ENCODE data around the gene MAPK12.
"Not testable (repeated sequence)": the region's sequence is repeated elsewhere in the genome, so short reads cannot be mapped to it uniquely, and the experiment has no call there.

The MAPK12 gene

DNA sequence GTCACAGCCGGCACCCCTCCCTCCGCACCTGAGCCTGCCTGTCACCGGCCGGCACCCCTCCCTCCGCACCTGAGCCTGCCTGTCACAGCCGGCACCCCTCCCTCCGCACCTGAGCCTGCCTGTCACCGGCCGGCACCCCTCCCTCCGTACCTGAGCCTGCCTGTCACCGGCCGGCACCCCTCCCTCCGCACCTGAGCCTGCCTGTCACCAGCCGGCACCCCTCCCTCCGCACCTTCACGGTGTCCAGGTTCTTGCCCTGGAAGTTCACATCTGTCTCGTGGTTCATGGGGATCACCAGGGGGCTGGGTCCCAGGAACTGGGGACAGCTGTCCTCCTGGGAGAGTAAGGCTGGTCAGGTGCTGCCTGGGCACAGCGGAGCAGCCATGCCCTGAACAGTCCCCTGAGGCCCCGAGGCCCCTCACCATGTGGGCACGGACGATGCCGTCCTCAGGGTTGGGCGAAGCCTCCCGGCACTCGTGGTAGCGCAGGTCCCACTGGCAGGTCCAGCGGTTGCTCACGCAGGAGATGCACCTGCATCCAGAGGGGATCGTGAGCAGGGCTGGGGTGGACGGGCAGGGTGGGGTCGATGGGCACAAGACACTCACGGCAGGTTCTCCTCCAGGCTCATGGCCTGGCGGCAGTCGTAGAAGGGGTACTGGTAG, 24.2 kb upstream of the MAPK12 start:
- Histone ChIP-seq H3K4me3 (no peak overlapping the region), H3K27ac (peak overlapping the region in 3 of 21 experiments; percentile 0 to 33 (median 4))

DNA sequence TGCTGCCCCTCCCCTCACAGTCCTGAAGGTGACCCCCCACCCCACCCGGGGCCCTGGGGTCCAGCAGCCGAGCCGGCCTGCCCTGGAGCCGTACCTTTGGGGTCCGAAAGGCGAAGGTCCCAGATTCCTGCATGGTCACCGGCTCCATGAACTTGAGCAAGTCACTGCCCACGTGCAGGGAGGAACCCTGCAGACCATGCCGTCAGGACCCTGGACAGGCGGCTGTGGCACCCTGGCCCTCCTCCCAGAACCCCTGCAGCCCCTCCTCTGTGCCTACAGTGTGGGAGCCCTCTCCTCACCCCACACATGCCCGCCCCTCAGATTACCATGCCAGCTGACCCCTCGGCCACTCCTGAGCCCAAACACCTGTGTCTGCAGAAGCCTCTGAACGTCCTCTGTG, 23.0 kb upstream of the MAPK12 start:
- H3K27ac ChIP-seq: peak overlapping the region in 1 of 21 experiments; percentile 2

DNA sequence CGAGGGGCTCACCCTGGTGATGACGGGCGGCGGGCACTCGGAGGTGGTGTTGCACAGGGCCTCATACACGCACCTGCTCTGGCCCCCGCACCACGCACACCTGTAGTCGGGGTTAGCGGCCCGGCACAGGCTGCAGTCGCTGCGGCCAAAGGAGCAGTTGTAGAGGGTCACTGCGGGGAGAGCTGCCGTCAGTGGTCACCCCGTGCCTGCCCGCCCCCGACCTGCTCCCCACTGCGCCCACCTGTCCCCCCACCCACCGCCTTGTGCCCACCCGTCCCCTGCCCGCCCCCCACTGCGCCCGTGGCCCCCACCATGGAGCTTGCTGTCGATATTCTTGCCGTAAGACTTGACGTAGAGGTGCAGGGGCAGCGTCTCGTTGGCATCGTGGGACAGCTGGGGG, 22.3 kb upstream of the MAPK12 start:
- Histone ChIP-seq H3K27ac (peak overlapping the region in 1 of 21 experiments; percentile 32), H3K4me3 (no peak overlapping the region)

More for the DNA sequence above, 23.0 kb upstream of the MAPK12 start:
- no peak overlapping the region for H3K4me3 ChIP-seq

DNA sequence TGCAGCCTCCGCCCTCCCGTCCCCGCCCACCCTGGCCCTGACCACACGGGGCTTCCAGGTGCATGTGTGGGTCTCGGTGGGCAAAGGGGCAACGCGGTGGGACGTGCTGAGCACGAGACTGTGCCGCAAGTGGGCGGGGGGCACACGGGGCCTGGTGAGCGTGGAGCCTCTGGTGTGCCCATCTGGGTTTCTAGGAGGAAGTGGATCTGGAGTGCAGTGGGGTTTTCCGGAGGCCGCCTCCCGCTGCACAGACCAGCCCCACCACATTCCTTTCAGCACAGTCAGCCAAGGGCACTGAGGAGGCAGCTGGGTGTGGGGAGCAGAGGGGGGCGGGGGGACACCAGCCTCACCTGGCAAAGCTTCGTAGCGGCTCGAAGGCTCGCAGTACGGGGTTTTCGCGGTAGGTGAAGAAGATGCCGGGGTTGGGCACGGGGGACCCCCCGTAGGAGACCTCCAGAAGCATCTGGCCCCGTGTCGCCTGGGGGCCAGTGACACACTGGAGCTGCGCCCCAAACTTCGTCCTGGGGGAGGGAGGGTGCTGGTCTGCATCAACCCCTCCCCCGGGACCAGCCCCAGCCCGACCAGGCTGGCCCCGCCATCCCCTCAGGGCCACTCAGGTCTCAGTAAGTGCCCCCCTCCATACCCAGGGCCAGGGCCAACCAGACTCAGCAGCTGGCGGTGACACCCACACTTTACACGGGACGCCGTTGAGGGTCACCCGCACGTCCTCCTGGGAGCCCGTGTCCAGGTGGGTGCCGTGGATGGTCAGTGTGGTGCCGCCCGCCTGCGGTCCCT, 21.1 kb upstream of the MAPK12 start:
- H3K27ac ChIP-seq: peak overlapping the region in 20 of 21 experiments; percentile 22 to 81 (median 64)
- H3K4me3 ChIP-seq: peak overlapping the region in 1 of 7 experiments; percentile 18

DNA sequence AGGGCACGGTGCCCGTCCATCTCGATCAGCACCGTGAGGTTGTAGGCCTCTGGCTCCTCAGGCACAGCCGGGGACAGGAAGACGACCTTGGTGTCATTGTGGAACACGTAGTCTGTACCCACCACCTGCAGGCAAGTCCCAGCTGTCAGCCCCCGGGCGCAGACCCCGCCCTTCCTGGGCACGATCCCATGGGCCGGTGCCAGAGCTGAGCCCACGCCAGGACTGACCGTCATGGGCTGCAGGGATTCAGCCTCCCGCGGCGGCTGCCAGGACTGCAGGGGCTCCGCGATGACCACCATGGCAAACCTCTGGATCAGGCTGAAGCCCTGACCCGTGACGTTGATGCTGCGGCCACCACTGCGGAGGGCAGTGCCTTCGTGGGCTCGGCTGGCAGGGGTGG, 20.5 kb upstream of the MAPK12 start:
- Histone ChIP-seq H3K4me3 (peak overlapping the region in 1 of 7 experiments; percentile 18), H3K27ac (peak overlapping the region in 19 of 21 experiments; percentile 22 to 81 (median 65))

DNA sequence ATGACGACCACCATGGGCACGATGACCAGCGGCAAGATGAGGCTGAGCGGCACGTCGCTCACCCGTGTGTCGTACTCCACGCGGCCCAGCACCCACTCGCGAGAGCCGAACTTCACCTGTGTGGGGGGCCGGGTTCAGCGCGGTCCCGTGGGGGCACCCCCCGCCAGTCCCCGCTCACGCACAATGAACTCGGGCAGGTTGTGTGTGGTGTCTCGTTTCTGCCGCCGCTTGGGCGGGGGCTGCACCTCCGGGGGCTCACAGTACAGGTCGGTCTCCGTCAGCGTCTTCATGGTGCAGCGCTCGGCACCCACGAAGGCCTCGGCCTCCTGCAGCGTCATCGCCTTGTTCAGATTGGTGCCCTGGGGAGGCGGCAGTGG, 19.9 kb upstream of the MAPK12 start:
- H3K4me3 ChIP-seq: no peak overlapping the region
- H3K27ac ChIP-seq: peak overlapping the region in 6 of 21 experiments; percentile 65 to 81 (median 72)

DNA sequence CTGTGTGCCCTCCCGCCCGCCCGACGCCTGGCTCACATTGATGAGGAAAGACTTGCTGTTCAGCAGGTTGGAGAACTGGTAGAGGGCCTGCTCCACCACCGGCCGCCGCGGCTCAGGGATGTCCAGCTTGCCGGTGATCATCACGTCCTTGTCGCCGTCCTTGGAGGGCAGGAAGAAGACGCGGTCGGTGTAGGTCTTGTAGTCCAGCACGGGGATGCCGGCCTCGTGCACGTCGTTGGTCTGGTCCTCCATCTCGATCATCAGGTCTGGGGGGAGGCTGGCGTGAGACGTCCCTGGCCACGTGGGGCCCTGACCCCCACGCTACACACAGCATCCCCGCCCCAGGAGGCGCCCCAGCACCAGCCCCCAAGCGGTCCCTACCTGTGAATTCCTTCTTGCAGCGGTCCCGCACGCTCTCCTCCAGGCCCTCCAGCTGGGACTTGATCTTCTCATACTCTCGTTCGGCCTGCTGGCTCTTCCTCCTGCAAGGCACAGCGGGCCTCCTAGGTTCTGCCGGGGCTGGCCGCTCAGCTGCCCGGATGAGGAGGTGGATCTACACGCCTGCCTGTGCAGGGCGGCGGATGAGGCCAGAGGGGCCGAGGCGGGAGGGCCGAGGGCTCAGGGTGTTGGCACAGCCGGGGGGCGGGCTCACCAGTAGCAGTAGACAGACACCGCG, 19.4 kb upstream of the MAPK12 start:
- Histone ChIP-seq H3K4me3 (no peak overlapping the region), H3K27ac (peak overlapping the region in 1 of 21 experiments; percentile 72)

DNA sequence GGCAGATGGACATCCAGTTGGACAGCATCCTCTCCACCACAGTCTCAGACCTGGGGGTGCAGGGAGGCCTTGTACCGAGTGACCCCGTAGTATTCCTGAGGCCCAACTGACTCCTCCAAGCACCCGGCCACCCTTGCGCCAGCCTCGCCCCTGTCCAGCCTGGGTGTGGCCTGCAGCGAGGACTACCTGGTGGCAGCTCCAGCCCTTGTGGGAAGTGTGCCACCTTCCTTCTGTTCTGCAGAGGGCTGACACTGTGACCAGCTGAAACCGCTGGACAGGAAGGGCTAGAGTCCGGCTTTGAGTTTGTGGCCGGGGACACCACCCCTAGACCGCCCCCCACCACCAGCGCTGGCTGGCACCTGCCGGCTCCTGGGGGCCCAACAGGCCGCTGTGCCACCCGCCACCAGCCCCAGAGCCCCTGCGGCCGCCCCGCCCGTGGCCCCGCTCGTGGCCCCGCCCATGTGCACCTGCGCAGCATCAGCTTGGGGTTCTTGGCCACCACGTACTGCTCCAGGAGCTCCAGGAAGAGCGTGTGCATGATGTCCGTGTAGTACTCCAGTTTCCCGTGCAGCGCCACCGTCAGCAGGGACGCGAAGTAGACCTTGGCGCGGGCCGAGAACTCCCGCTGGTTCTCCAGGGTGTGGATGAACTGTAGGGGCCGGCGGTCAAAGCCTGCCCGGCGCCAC, 18.7 kb upstream of the MAPK12 start:
- Histone ChIP-seq H3K27ac (peak overlapping the region in 2 of 21 experiments; percentile 8 to 11), H3K4me3 (no peak overlapping the region)

DNA sequence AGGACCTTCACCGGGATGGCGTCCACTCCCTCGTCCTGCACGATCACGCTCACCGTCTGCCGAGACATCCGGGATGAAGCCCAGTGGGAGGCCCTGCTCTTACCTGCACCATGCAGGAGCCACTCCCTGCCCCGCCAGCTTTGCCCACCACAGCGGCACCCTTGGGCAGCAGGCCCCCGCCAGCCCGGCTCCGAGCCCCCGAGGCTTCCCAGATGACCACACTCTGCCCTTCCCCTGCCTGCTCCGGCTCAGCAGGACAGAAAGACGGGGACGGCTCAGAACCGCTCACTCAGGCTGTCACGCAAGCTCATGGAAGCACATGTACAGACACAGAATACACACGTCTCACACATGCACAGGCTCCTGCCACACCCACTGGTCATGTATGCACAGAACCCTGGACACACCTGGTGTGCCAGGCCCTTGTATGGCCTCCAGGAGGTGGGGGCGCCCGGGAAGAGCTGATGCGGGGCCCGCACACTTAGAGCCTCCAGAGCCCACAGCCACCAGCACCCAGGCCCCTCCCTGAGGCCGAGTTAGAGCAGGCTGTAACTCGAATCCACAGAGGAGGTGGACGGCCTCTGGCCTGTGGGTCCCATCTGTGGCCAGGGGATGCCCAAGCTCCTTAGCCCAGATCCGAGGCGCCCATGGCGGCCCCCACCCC, 17.6 kb upstream of the MAPK12 start:
- Histone ChIP-seq H3K4me3 (no peak overlapping the region), H3K27ac (peak overlapping the region in 2 of 21 experiments; percentile 8 to 11)

DNA sequence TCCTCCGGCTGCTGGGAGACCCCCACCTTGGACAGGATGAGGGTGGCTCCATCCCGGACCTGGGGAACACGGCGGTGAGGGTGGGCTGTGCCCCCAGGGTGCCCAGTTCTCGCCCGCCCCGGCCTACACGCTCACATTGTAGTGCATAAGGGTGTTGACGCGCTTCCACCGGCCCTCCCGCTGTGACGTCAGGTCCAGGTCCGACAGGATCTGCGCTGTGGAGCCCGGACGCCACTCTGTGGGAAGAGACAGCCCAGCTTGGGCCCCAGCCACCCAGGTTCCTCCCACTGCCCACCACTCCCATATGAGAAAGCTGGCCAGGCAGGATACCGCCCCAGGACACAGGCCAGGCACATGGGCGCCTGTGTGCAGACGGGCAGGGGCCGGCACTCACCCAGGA, 17.0 kb upstream of the MAPK12 start:
- Histone ChIP-seq H3K27ac (no peak overlapping the region), H3K4me3 (no peak overlapping the region)

DNA sequence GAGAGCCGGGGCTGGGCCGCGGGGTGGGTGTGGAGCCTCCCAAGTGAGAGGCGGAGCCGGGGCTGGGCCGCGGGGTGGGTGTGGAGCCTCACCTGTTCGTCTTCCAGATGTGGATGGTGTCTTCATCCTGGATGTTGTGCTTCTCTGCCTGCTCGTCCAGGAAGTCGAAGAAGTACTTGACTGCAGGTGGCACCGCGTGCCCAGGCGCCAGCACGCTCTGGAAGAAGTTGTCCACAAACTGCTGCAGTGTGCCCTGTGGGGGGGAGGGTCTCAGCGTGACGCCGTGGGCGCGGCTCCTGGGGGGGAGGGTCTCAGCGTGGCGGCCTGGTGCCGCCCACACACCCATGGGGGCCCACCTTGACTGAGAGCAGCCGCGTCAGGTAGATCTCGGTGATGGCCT, 16.3 kb upstream of the MAPK12 start:
- no peak overlapping the region for H3K4me3 ChIP-seq
- peak overlapping the region in 1 of 21 experiments; percentile 2 for H3K27ac ChIP-seq

DNA sequence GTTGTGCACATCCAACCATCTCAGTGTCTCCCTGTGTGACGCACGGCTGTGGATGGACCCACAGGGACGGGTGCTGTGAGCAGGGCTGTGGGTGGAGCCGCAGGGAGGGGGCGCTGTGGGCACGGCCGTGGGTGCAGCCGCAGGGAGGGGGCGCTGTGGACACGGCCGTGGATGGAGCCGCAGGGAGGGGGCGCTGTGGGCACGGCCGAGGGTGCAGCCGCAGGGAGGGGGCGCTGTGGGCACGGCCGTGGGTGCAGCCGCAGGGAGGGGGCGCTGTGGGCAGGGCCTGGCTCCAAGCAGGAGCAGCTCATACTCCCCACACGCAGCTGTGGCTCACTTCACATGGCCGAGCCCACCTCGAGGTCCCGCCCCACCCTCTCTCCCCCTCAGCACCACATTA, 14.7 kb upstream of the MAPK12 start:
- H3K4me3 ChIP-seq: no peak overlapping the region
- H3K27ac ChIP-seq: peak overlapping the region in 1 of 21 experiments; percentile 6

DNA sequence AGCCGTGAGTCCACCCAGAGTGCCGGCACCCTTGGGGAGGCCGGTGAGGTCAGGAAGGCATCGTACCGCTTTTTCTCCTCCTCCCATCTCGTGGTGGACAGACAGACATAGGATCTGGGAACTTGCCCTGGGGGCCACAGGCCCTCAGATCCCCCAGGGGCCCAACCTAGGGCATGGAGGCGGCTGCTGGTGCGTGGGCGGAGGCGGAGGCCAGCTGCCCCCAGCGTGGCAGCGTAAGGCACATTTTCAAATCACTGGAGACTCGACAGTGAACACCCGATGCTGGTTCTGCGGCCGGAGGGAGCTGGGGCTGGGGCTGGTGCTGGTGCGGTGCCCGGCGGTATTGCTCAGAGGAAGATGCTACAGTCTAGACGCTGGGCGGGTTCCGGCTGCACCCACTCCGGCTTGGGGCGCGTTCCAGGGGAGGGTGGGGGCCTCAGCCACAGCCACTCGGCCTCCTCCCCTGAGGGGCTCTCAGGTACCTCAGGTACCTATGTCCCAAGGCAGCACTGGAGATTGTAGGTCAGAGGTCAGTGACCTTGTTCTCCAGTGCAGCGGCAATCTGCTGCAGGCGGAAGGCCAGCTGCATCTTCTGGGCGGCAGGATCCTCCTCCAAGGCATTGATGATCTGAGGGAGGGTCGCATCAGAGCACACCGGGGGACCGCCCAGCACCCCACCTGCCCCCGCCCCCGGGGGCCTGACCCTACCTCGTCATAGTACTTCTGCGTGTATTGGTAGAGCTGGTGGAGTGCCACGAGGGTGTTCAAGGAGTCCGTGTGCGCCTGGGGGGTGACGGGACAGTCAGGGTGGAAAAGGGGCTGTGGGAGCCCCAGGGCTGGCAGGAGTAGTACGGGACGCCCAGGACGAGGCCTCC, 13.9 kb upstream of the MAPK12 start:
- Histone ChIP-seq H3K27ac (no peak overlapping the region), H3K4me3 (no peak overlapping the region)

DNA sequence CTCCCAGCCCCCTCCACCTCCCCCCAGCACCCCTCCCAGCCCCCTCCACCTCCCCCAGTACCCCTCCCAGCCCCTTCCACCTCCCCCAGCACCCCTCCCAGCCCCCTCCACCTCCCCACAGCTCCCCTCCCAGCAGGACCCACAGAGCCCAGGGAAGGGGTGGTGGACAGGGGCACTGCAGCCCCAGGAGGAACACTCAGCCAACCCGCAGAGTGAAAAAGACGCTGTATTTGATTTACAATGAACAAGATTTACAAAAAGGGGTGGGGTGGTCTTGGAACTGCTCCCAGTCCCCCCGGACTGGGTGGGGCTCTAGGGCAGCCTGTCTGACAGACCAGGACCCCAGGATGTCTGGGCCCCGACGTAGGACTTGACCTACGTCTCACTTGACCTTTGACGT, 13.3 kb upstream of the MAPK12 start:
- no peak overlapping the region for H3K4me3 ChIP-seq
- no peak overlapping the region for H3K27ac ChIP-seq

DNA sequence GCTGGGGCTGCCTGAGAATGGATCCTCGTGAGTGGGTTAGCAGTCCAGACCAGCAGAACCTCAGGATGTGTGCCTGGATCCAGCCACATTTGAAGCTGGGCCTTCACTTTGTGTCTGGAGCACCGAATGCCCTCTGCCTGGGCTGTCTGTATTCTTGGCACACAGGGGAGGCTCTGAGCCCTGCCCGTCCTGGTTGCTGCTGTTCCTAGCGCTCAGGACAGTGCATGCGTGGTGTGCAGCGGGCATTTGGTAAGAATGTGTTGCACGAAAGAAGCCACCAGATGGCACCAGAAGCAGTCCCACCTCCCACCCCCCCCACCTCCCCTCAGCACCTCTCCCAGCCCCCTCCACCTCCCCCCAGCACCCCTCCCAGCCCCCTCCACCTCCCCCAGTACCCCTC, 12.8 kb upstream of the MAPK12 start:
- Histone ChIP-seq H3K27ac (no peak overlapping the region), H3K4me3 (no peak overlapping the region)

DNA sequence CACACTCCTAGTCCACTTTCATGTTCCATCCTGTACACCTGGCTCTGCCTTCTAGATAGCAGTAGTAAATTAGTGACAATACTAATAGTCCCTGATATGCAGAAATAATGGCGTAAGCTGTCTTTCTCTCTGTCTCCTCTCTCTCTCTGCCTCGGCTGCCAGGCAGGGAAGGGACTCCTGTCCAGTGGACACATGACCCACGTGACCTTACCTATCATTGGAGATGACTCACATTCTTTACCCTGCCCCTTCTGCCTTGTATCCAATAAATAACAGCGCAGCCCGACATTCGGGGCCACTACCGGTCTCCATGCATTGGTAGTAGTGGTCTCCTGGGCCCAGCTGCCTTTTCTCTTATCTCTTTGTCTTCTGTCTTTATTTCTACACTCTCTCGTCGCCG, 12.3 kb upstream of the MAPK12 start:
- not testable (repeated sequence) for H3K27ac ChIP-seq

DNA sequence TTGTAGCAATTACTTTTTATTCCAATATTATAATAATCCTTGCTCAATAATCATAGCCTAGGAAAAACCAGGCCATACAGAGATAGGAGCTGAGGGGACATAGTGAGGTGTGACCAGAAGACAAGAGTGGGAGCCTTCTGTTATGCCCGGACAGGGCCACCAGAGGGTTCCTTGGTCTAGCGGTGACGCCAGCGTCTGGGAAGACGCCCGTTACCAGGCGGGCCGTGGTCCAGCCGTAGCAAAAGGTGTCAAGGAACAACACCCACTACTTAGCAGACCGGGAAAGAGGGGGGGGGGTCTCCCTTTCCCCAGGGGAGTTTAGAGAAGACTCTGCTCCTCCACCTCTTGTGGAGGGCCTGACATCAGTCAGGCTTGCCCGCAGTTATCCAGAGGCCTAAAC, 11.9 kb upstream of the MAPK12 start:
- not testable (repeated sequence) for H3K27ac ChIP-seq, H3K4me3 ChIP-seq

More for the DNA sequence above, 12.3 kb upstream of the MAPK12 start:
- H3K4me3 ChIP-seq: not testable (repeated sequence)

DNA sequence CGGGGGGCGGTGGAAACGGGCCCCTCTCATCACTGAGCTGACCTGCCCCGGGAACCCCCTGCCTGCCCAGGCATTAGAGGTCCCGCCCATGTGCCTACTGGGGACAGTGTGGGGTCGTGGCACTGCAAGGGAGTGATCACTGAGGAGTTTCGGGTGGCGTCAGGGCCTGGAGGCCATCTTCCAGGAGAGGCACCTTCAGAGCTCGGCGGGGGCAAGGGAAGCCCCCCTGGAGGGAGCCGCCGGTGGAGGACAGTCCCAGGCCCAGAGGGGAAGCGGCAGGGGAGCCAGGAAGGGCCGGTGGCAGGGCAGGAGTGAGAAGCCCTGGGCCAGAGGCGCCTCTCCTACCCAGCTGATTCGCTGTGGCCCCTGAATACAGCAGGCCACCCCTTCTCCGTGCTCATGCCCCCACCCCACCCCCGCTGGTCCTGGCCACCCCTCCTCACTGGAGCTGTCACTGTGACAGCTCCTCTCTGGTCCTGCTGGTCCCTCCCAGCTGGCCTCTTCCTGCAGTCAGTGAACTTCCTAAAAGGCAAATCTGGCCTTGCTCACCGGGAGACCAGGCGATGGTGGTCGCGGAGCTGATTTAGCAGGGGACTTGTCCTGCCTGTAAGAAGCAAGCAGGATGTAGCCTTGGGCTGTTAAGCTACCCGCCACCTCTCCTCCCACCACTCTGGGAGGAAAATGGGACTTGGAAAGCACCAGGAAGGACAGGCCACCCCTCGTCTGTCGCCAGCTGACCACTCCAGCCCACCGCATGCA, 10.7 kb upstream of the MAPK12 start:
- Histone ChIP-seq H3K27ac (peak overlapping the region in 7 of 21 experiments; percentile 14 to 65 (median 49)), H3K4me3 (peak overlapping the region; percentile 37 to 58 (median 49))
